ENCODE measurements around the gene CACNA2D3. TPM values are rescaled to one million over a fixed set of nuclear protein-coding genes. Genes with fewer than 3 reads are reported as not detected.
"Not testable (repeated sequence)": the region's sequence is repeated elsewhere in the genome, so short reads cannot be mapped to it uniquely, and the experiment has no call there.

CACNA2D3 gene
- total RNA-seq, 4 donors from 2014 or later: 0.55 to 3.4 (median 1.6) TPM

DNA sequence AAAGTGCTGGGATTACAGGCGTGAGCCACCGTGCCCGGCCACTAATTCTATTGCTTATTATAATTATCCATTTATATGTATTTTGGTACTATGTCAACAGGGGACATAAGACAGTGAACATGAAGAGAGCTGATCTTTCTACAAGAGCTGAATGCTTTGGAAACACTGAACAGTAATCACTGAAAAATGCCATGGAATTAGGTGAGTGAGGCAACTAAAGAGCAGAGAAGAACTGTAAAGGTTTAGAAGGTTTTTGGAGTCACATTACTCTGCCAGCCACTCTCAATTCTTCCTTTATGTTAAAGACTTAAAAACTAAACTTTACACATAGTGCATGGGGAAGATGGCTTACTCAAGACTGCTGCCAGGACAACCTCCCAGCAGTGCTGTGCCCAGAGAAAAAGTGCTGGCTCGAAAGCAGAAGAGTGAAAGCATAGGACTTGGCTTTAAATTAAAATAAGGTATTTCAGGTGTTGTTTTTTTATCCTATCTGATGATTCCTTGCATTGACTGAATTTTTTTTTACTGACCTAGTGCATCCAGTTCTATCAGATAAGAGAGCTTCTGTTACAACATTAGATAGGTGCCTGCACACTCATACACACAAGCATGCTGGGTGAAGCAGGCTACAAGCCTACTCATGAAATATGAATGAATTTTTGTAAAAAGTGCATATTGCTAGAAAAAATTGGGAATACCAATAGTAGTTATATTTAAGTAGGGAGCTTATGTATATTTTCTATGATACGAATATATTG is 28.7 kb upstream of the CACNA2D3 start:
- no peaks in the 10 kb centered on the region for H3K36me3 ChIP-seq
- no peak overlapping the region for H3K27ac ChIP-seq
- no peak for DNase-seq
- H3K4me3 ChIP-seq: no peak overlapping the region
- H3K27me3 ChIP-seq: peaks cover 22% of the 10 kb centered on the region
- H3K9me3 ChIP-seq: no peaks in the 10 kb centered on the region
- H3K4me1 ChIP-seq: no peaks in the 10 kb centered on the region
- TF ChIP-seq EP300 (IDR thresholded peaks at IDR 0.05; ENCODE audit: low read depth) (no peak), POLR2A (IDR thresholded peaks at IDR 0.05) (no peak), POLR2AphosphoS5 (IDR thresholded peaks at IDR 0.05) (no peak)
- TF ChIP-seq, protein P1, sequence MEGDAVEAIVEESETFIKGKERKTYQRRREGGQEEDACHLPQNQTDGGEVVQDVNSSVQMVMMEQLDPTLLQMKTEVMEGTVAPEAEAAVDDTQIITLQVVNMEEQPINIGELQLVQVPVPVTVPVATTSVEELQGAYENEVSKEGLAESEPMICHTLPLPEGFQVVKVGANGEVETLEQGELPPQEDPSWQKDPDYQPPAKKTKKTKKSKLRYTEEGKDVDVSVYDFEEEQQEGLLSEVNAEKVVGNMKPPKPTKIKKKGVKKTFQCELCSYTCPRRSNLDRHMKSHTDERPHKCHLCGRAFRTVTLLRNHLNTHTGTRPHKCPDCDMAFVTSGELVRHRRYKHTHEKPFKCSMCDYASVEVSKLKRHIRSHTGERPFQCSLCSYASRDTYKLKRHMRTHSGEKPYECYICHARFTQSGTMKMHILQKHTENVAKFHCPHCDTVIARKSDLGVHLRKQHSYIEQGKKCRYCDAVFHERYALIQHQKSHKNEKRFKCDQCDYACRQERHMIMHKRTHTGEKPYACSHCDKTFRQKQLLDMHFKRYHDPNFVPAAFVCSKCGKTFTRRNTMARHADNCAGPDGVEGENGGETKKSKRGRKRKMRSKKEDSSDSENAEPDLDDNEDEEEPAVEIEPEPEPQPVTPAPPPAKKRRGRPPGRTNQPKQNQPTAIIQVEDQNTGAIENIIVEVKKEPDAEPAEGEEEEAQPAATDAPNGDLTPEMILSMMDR (IDR thresholded peaks at IDR 0.05): no peak
- intact Hi-C loops (cut with DNase I; ENCODE audit: low total_unique reads) (no loop called here), in situ Hi-C loops (cut with MboI; ENCODE audit: low pct_ligation_motif_present in 1 of 4, low pct_unique_long_range_greater_than_20kb in 1 of 4, low sequenced_read_pairs in 3 of 4) (no loop called here)
- 86 to 90% methylated on average over 4 to 5 of the region's 5 CpGs for WGBS, 2 donors (ENCODE audit: low coverage in 1 of 2)

DNA sequence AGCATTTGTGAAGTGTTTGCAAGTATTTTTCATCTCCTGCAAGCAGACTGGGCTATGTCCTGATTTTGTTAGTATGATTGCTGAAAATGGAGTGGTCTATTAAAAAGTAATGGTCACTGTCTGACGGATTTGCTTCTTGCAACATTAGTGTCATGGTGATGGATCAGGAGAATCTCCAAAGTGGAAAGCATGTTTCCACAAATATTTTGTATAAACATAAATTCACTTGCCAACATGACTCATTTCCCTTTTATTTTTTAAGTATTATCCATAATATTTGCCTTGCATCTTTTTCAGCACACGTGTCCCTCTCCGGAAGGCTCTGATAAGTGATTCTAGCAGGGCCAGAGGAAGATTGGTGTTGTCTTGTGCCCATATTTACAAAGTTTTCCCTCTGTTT is 27.4 kb upstream of the CACNA2D3 start:
- intact Hi-C loops (cut with DNase I; ENCODE audit: low total_unique reads): no loop called here

DNA sequence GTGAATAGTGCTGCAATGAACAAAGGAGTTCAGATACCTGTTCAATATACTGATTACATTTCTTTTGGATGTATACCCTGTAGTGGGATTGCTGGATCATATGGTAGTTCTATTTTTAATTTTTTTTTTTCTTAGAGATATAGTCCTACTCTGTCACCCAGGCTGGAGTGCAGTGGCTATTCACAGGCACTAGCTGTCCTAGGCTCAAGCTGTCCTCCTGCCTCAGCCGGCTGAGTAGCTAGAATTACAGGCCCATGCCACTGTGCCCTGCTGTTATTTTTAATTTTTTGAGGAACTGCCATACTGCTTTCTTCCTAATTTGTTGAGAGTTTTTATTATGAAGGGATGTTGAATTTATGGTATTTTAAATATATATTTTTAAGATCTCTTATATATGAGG is 23.0 kb upstream of the CACNA2D3 start:
- Histone ChIP-seq H3K36me3 (no peaks in the 10 kb centered on the region), H3K27ac (no peak overlapping the region), H3K27me3 (no peaks in the 10 kb centered on the region), H3K4me3 (no peak overlapping the region), H3K9me3 (no peaks in the 10 kb centered on the region), H3K4me1 (no peaks in the 10 kb centered on the region)
- TF ChIP-seq POLR2AphosphoS5 (IDR thresholded peaks at IDR 0.05) (no peak), POLR2A (IDR thresholded peaks at IDR 0.05) (no peak), EP300 (IDR thresholded peaks at IDR 0.05; ENCODE audit: low read depth) (no peak)
- TF ChIP-seq, protein P1 (IDR thresholded peaks at IDR 0.05): no peak
- in situ Hi-C loops (cut with MboI; ENCODE audit: low pct_ligation_motif_present in 1 of 4, low pct_unique_long_range_greater_than_20kb in 1 of 4, low sequenced_read_pairs in 3 of 4): no loop called here
- intact Hi-C loops (cut with DNase I; ENCODE audit: low total_unique reads): no loop called here
- no peak for DNase-seq
- WGBS, 2 donors (ENCODE audit: low coverage in 1 of 2): 88 to 100% methylated on average over 1 of the region's 1 CpG

More for the DNA sequence above, 27.4 kb upstream of the CACNA2D3 start:
- no peak for TF ChIP-seq EP300 (IDR thresholded peaks at IDR 0.05; ENCODE audit: low read depth)
- TF ChIP-seq, protein P1 (IDR thresholded peaks at IDR 0.05): no peak
- no peak for TF ChIP-seq POLR2A (IDR thresholded peaks at IDR 0.05)
- TF ChIP-seq POLR2AphosphoS5 (IDR thresholded peaks at IDR 0.05): no peak
- DNase-seq: no peak
- Histone ChIP-seq H3K4me3 (no peak overlapping the region), H3K36me3 (no peaks in the 10 kb centered on the region), H3K27me3 (peaks cover 10% of the 10 kb centered on the region), H3K27ac (no peak overlapping the region), H3K4me1 (no peaks in the 10 kb centered on the region), H3K9me3 (no peaks in the 10 kb centered on the region)
- in situ Hi-C loops (cut with MboI; ENCODE audit: low pct_ligation_motif_present in 1 of 4, low pct_unique_long_range_greater_than_20kb in 1 of 4, low sequenced_read_pairs in 3 of 4): no loop called here
- WGBS, 2 donors (ENCODE audit: low coverage in 1 of 2): 78 to 87% methylated on average over 2 to 3 of the region's 3 CpGs

DNA sequence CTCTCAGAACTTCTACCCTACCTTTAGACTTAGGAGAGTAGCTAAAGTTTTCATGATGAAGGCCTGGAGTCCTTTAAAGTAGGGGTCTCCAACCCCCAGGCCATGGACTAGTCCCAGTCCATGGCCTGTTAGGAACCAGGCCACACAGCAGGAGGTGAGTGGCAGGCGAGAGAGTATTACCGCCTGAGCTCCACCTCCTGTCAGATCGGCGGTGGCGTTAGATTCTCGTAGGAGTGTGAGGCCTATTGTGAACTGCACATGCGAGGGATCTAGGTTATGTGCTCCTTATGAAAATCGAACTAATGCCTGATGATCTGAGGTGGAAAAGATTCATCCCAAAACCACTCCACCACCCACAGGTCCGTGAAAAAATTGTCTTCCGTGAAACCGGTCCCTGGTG is 18.3 kb upstream of the CACNA2D3 start:
- in situ Hi-C loops (cut with MboI; ENCODE audit: low pct_ligation_motif_present in 1 of 4, low pct_unique_long_range_greater_than_20kb in 1 of 4, low sequenced_read_pairs in 3 of 4): no loop called here
- WGBS, 2 donors (ENCODE audit: low coverage in 1 of 2): 87% methylated on average over 11 of the region's 11 CpGs; no CpG with 5 or more reads in 1 of the 2 donors
- Histone ChIP-seq H3K27ac (no peak overlapping the region), H3K4me3 (no peak overlapping the region), H3K4me1 (no peaks in the 10 kb centered on the region), H3K9me3 (peaks cover 5% of the 10 kb centered on the region in 2 donors), H3K27me3 (peaks cover 3% of the 10 kb centered on the region), H3K36me3 (no peaks in the 10 kb centered on the region)
- TF ChIP-seq, protein P1 (IDR thresholded peaks at IDR 0.05): no peak
- TF ChIP-seq POLR2AphosphoS5 (IDR thresholded peaks at IDR 0.05) (no peak), EP300 (IDR thresholded peaks at IDR 0.05; ENCODE audit: low read depth) (no peak)
- DNase-seq: no peak
- intact Hi-C loops (cut with DNase I; ENCODE audit: low total_unique reads): no loop called here

DNA sequence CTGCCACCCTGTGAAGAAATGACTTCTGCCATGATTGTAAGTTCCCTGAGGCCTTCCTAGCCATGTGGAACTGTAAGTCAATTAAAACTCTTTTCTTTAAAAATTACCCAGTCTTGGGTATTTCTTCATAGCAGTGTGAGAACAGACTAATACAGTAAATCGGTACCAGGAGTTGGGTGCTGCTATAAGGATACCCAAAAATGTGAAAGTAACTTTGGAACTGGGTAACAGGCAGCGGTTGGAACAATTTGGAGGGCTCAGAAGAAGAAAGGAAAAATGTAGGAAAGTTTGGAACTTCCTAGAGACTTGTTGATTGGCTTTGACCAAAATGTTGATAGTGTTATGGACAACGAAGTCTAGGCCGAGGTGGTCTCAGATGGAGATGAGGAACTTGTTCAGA is 6.2 kb upstream of the CACNA2D3 start:
- H3K4me1 ChIP-seq; in situ Hi-C loops (cut with MboI; ENCODE audit: low pct_ligation_motif_present in 1 of 4, low pct_unique_long_range_greater_than_20kb in 1 of 4, low sequenced_read_pairs in 3 of 4); H3K36me3 ChIP-seq; H3K4me3 ChIP-seq; H3K27ac ChIP-seq; intact Hi-C loops (cut with DNase I; ENCODE audit: low total_unique reads); H3K9me3 ChIP-seq; DNase-seq: not testable (repeated sequence)
- H3K27me3 ChIP-seq: peaks cover 37% of the 10 kb centered on the region
- WGBS, 2 donors (ENCODE audit: low coverage in 1 of 2): 91 to 94% methylated on average over 4 of the region's 4 CpGs

Measured in transverse colon (tissue), 4 donors.